Activated CD8-positive, alpha-beta memory T cell treated with anti-CD3 and anti-CD28 coated beads for 4 hours (primary cell): ENCODE data around the gene SNX9.

Source experiments
- DNase-seq, 2 donors: peaks; one replicate each; pipeline ENCODE4 v3.0.0-alpha.2; 2020; ENCODE audit warnings: low read depth in 2 of 2

Gene SNX9

DNA sequence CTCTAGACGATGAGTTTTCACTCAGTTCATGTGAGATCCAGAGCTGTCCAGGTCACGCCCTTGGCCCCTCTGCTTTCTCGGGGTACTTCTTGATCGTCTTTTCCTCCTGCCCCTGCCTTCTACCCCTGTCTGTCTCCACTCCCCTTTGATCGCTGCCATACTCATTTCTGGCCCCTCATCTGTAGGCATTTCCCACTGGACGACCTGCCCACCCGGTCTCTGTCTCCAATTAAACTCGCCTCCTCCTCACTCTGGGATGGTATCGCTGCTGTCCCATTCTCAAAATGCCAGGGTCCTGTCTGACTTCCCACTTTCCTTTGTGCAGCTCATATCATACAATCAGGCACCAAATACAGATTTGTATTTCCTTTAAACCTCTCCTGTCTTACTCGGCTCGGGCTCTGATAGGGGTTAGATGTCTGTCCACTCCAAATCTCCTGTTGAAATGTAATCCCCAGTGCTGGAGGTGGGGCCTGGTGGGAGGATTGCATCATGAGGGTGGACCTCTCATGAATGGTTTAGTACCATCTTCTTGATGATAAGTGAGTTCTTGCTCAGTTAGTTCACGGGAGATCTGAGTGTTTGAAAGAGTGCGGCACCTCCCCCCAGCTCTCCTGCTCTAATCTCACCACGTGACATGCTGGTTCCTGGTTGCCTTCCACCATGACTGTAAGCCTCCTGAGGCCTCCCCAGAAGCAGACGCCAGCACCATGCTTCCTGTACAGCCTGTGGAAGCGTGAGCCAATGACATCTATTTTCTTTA, 155.2 kb downstream of the SNX9 start:
- no peak for DNase-seq

DNA sequence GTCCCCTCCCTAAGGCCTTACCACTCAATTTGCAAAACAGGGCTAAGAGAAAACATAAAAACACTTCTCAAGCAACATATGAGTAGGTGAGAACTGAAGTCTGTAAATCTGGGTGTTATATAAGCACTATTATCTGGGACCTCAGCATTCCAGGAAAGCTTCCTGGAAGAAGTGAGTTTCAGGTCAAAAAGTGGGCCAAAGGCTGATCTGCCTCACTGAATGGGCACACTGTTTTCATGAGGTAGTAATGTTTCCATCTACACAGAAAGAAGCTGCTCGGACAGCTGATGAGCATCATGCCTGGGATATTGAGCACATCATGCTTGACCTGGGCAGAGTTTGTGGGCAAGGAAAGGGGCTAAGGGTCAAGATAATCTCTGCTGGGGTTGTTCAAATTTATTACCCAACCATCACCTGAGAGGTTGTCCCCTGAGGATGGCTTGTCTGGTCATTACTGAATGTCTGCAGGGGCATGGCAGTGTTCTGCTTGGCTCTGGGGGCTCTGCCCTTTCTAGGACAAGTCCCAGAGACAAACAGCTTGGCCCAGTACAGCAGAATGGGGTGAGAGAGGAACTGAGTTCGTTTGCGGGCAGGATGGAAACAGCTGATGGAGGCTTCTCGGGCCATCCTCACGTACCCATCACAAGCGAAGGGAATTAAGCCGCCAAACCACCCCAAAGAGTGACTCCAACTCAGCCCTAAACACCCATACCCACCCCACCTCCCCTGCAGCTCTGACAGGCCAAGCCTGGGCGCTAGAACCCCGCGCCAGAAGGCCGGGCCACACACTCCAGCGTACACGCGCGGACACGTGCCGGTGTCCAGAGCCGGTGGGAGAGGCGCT, 157.5 kb downstream of the SNX9 start:
- no peak for DNase-seq

DNA sequence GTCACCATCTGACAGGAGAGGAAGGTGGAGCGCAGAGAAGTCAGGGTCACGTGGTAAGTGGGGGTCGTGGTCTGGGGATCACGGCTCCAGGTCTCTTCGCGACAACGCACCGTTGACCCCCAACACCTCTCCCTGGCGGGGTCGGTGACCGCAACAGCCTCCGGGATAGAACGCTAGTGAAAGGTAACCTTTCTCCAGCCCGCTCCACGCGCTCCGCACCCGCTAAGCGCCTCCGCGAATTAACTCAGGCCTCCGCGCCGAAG, 158.0 kb downstream of the SNX9 start:
- DNase-seq: no peak

DNA sequence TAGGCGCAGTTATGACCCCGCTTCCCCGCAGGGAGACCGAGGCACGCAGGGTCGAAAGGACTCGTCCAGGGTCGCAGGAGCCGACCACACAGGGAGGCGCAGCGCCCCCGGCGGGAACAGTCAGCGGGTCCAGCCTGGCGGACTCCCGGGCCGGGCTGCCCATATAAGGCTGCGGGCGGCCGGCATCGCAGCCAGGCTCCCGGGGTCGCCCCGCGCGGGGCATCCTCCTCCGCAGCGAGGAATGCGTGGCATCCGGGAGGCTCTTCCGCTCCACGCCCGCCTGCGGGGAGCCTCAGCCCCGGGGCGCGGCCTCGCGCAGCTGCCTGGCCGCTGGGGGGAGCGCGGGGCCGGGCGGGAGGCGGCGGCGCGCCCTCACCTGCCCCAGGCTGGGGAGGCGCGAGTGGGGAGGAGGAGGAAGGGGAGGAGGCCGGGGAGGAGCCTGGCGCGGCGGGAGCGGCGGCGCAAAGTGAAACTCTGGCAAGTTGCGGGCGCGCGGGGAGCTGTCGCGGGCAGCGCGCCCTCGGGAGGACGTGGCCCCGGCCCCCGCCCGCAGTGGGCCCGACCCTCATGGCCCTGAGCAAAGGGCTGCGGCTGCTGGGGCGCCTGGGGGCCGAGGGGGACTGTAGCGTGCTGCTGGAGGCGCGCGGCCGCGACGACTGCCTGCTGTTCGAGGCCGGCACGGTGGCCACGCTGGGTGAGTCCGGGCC, 158.5 kb downstream of the SNX9 start, which contains the start of gene SYNJ2:
SYNJ2 (plus strand) TSS at position 469 of the 707 bp plus-strand sequence; CDS start at position 568, 99 bp downstream.
- DNase-seq: peak; percentile 64 to 72

DNA sequence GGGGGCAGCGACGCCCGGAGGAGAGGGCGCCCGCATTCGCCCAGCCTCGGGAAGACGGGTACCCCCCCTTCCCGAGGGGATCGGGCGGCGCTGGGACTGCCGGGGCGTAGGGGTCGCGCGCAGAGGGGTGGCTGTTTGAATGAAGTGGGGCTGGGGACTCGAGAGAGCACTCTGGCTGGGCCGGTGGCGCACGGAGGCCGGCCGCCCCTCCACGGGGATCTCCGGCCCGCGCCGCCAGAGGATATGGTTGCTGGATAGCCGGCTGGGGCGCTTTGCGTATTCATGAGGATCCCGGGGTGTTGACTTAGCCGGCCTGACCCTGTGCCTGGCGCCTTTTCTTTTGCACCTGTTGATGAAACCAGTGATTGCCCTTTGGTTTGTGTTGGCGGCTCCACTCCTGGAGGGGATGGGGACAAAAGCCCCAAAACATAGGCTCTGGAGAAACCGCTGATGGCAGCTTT, 159.1 kb downstream of the SNX9 start:
- no peak for DNase-seq

DNA sequence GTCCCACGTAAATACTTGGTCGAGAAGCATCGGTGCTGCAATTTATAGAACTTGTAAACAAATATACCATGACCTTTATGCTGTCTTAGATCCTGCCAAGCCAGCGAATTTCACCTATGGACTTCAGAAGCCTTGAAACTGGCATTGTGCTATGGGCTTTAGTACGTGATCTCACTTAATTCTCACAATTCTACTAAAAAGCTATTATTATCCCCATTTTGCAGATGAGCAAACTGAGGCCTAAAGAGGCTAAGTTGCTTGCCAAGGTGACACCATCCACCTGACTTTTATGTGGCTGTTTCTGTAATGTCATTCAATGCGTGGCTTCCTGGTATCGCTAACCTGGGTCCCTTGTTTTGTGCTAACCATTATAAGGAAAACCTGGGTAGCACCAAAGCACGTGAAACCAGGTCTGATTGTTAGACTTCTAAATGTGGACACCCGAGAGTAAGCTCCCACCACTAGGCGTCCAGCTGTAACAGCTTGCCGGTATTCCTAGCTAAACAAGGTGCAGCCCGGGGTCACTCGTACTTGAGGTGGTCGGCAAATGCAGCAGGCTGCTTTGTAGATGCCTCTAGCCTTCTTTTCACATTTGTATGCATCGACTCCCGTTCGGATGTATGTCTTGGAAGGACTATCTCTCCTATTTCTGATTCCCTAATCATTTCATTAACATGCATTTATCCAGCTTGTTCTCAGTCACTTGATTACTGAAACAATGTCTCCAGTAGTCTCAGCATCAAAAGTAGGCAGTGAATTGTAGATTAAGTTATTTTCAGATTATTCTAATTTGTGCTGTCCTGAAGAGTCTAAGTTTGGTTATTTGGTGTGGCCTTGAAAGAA, 159.7 kb downstream of the SNX9 start:
- no peak for DNase-seq

DNA sequence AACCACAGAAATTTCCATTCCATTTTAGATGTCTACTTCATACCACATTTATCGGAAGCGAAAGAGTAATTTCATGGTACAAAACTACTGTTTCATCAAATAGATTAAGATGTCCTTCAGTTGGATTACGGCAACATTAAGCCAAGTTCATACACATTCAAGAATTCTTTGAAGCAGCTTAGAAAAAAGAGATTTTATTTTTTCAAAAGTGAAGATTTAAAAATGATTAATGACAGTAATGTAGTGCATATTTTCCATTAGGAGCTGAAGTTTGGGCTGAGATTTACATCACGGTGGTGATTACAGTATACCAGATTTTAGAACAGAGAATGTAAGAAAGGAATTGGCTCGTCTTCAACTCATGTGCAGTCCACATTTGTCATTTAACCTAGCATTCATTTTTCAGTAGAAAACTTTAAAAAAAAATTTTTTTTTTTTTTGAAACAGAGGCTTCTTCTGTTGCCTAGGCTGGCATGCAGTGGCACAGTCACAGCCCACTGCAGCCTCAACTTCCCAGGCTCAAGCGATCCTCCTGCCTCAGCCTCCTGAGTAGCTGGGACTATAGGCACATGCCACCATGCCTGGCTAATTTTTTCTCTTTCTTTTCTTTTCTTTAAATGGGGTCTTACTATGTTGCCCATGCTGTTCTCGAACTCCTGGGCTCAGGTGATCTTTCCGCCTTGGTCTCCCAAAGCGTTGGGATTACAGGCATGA, 160.5 kb downstream of the SNX9 start:
- DNase-seq: no peak

DNA sequence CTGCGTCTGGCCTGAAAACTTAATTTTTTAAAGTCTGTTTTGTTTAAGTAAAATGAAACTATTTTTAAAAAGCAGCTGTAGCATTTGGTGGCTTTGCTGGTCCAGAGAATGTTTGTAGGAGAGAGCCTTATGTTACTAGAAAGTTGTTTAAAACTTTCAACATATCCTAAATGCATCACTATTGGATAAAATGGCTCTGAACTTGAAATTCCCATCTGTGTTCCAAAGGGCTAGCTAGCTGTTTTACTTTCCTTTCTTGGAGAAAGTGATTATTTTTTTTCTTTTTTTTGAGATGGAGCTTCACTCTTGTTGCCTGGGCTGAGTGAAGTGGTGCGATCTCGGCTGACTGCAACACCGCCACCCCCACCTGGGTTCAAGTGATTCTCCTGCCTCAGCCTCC, 161.1 kb downstream of the SNX9 start:
- no peak for DNase-seq

DNA sequence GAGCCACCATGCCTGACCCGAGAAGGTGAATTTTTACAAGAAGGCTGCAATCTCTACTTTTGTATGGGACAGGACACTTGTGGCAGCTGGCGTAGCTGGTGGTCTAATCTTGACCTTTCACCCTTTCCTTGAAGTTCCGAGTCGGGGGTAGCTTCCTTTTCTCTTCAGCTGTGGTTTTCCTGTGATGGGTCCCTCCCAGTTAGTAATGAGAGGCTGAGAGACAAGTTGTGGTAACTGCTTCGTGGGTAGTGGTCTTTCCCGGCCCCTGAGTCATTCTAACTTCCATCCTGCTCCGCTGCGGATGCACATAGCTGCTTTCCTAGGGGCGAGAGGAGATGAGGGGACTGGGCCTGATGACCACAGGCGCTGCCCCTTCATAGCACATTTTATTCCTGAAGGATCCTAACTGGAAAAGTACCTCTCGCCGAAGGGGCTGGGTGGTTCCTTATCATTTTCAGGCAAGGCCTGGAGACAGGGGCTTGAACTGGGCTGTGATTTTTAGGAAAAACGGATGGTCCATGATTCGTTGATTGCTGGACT, 161.7 kb downstream of the SNX9 start:
- DNase-seq: no peak

DNA sequence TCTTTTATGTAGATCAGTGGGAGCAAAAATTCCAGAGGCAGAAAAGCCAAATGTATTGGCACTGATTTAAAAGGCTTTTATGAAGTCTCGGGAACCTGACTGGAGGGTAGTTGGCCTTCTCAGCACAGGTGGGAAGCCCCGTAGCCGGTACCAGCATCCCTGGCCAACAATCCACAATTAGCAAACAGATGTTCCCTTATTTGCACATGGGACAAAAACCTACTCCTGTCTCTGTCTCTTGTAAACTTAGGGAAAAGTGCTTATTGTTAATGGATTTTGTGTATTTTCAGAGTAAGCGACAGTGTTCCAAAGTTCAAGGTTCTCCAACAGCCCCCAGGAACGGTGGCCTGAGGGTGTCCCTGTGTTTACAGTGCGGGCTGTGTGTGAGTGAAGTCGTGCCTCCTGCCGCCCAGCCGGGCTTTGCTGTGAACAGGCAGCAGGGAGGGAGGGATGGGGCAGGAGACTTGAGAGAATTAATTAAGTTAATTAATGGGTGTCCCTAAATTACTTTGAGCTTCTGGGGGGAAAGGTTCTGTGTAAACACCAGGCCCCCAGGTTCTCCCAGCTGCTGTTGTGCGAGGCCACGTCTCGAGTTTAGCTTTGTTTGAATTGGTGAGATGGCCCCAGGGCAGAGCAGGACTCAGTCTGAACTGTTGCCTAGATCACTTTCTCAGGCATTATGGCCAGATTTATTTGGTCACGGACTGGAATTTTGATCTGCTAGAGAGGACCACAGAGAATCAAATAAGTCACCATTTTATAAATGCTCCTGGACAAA, 162.5 kb downstream of the SNX9 start:
- no peak for DNase-seq

DNA sequence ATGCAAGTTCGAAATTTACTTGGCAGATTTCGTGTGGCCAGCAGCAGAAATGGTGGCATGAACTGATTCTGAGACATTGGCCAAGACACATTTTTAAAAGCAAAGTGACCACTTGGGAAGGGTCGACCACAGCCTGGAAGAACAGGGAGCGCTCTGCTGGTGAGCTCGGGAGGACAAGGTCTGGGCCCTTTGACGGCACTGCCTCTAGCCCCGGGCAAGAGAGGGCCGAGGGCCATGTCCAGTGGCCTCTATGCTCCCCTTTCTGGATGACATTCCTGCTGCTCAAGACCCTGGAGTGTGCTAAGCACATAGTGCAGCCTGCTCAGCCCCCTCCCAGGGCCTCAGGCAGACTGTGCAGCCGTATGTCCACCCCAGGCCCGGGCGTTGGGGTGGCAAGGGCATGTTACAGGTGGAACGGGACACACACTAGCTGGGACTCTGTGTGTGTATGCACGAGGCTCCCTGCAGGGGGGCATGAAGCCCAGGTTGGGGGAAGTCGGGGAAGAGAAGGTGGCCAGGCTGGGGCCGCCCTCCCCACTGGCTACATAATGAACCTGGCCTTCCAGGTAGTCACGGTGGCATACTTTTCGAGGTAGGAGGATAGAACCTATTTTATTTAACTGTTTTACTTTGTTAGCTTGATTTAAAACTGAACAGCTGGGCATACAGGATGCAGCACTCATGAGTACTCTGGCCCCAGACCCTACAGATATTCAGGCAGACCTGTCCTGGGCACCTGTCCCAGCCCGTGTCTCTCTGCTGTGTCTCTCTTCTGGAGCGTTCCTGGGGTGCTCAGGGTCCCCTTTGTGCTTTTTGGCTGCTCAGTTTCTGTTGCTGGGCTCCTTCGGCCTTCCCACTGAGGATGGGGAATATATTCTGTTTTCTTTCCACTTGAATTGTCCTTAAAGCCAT, 165.0 kb downstream of the SNX9 start:
- DNase-seq: no peak

DNA sequence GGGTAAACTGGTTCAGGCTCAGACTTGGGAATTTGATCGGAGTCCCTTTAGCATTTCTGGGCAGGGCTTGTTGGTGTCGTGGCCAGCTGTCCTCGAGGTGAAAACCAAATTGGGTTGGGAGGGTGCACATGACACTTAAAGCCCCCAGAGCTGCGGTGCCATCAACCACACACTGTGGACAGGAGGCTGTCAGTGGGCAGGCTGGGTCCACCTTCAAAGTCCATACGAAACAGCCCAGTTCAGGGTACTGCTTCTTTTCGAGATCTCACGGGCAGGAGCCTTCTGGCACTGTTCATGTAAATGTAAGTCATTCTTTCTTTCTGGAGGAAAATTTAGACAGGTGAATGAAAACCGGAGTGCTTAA, 165.6 kb downstream of the SNX9 start:
- DNase-seq: no peak

DNA sequence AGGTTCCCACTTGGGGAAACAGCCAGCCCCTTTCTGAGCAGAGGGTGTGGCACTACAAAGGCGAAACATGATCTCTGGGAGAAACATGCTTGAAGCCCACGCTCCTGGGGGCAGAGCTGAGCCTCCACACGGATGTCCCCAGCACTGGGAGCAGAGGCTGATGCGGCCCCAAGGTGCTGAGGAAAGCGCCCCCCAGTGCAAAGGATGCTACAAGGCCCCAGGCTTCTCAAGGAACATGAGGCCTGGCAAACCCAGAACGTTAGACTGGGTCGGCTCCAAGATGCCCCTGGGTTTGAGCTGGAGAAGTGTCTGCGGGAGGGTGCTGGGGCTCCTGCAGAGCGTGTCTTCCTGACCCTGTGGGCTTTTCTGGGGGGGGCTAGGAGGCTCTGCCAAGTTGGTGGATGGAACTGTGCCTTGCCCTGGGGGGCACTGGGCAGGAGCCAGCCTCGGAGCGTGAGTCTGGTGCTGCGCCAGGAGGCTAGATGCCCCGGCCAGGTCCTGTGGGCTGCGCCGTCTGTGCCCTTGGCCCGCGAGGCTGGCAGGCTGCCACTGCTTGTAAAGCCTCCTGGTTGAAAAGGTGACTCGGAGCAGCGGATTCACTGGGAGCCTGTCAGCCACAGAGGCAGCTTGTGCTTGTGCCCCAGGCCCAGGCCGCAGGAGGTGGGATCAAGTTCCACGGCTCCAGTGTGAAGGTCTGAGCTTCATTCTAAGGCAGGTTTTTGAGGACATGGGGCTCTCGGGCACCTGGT, 166.7 kb downstream of the SNX9 start:
- DNase-seq: no peak

DNA sequence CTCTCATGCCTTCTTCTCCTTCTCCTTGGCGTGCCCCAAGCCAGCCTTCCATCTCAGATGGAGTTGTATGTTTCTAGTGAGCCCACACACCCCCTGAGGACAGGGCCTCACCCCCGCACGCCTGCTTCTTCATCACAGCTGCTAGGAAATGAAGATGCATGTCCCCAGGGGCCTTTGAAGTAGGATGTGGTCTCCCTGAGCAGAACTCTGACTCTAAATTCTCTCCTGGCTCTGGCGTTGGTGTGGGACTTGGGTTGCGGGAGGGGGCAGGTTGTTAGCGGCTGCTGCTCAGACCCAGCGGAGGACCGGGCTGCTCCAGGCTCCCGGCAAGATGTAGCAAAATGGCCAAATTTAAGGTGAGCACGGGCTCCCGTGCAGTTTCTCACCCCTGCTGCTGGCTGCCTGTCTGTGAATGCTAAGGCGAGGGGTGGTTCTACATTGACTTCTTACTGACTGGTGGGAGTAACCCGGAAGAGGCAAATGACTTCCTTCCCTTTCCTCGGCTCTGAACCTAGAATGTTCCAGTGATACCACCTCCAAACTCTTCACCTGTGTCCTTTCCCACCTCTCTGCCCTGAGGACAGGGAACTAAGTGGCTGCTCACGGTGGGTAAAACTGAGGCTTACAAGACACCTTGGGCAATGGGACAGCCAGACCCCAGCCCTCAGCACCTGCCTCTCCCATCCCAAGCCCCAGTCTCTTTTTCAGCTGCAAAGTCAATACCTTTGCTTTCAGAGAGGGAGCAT, 167.4 kb downstream of the SNX9 start:
- DNase-seq: no peak

DNA sequence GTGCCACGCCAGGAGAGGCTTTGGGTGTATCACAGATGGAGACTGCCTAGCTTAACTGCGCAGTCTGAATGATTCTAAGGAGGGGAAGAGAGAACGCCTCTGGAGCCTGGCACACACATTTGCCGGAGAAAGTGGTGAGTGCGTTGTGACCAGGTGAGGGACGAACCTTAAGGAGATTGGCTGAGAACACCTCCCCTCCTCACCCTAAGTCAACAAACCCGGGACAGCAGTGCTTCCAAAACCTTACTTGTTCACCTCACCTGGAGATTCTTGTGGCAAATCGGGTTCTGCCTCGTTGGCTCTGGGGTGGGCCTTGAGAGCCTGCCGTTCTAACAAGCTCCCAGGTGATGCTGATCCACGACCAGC, 168.0 kb downstream of the SNX9 start:
- no peak for DNase-seq

DNA sequence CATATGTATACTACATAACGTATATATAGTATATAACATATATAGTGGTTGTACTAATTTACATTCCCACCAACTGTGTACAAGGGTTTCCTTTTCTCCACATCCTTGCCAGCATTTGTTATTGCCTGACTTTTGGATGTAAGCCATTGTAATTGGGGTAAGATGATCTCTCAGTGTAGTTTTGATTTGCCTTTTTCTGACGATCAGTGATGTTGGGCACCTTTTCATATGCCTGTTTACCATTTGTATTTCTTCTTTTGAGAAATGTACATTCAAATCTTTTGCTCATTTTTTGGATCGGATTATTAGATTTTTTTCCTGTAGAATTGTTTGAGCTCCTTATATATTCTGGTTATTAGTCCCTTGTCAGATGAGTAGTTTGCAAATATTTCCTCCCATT, 170.0 kb downstream of the SNX9 start:
- DNase-seq: no peak

DNA sequence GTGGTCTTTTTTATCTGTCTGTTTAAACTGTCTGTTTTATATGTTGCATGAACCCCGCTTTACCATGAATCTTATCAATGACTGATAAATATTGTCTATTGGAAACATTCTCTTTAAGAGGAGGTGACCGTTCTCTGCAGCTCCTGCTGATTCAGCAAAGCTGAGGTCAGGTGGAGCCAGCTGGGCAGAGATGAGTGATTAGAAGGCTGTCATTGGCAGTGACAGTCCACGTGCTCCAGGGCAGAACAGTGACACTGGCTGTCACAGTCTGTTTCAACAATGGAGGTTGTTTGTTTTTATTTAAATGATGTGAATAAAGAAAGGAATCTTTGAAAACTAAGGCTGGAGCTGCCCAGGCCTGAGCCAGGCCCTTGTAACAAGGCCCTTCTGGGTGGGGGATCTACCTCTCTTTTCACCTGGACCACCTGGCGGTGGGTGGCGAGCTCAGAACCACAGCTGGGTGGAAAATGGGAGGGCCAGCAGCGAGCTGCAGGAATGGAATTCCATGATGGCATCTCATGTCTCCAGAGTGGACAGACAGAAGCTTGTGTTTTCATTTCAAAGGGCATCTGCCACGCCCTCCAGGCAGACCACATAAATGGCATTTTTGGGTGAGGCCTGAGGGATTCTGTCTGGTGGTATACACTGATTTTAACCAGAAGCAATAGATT, 171.2 kb downstream of the SNX9 start:
- no peak for DNase-seq
